A549 (cell line): ENCODE data around the gene CDHR5. TPM values are rescaled to one million over a fixed set of nuclear protein-coding genes. Genes with fewer than 3 reads are reported as not detected.

Experiments used
- ATAC-seq, 2 experiments: fragments of 200-7000 bp in 1 of 2; fragments of >200 bp in 1 of 2; cut with Nextera tagmentation in 1 of 2; cut with Tn5 transposase in 1 of 2; 3 replicates each; pipeline versions ENCODE4 v1.8.0 to v1.9.1; 2018 to 2020; ENCODE audit warnings: mild to moderate bottlenecking in 1 of 2, moderate library complexity in 1 of 2
- CTCF ChIA-PET: fragments of 300-600 bp; sonication (Branson Sonifier 250); formaldehyde crosslinking; extraction: SDS; loops from one replicate; lab custom pipeline; 2021; ENCODE audit warnings: antibody characterized with exemption, inconsistent platforms; lab: Yijun Ruan, JAX
- POLR2A ChIA-PET: fragments of 350-600 bp; formaldehyde crosslinking; extraction: SDS; loops from one replicate; lab custom pipeline; 2021; ENCODE audit warnings: antibody characterized with exemption, inconsistent platforms; lab: Yijun Ruan, JAX
- DNase-seq, 2 experiments: peaks; one replicate each; pipeline versions ENCODE4 v3.0.0 to v3.0.0-alpha.2; 2011 to 2016; ENCODE audit warnings: low read depth in 1 of 2, low spot score in 1 of 2
- FAIRE-seq: peaks from 2 replicates; lab custom pipeline; 2011; peaks lifted over from hg19 to GRCh38; lab: Jason Lieb, UNC
- H3K27ac ChIP-seq, 2 experiments: fragments of >200 bp; sonication (Bioruptor Twin); formaldehyde crosslinking; 3 replicates each; pipeline ENCODE4 v1.5.1; 2016 to 2017
- H3K4me1 ChIP-seq: fragments of >200 bp; sonication (Bioruptor Twin); formaldehyde crosslinking; 3 replicates; pipeline ENCODE4 v1.6.1; 2016
- H3K4me2 ChIP-seq: fragments of >200 bp; sonication (Bioruptor Twin); formaldehyde crosslinking; 3 replicates; pipeline ENCODE4 v1.6.1; 2016
- H3K4me3 ChIP-seq: fragments of >200 bp; sonication (Bioruptor Twin); formaldehyde crosslinking; 3 replicates; pipeline ENCODE4 v1.5.1; 2016
- H3K9me3 ChIP-seq: fragments of >200 bp; sonication (Bioruptor Twin); formaldehyde crosslinking; 3 replicates; pipeline ENCODE4 v1.6.1; 2016
- ATOH8 ChIP-seq: fragments of 250-450 bp; sonication (Bioruptor Pico); IDR thresholded peaks from 2 replicates; pipeline ENCODE4 v1.5.0; 2020; ENCODE audit warnings: low read depth, mild to moderate bottlenecking, moderate library complexity
- CHD2 ChIP-seq: fragments of 150-350 bp; IDR thresholded peaks from 2 replicates; pipeline ENCODE4 v1.6.1; 2014; ENCODE audit warnings: low read length; ENCODE audit not compliant: partially characterized antibody
- EHF ChIP-seq: fragments of 250-450 bp; sonication (Bioruptor Pico); IDR thresholded peaks from 2 replicates; pipeline ENCODE4 v1.5.0; 2020; ENCODE audit warnings: mild to moderate bottlenecking
- KDM5A ChIP-seq: fragments of 200-600 bp; sonication (generic); IDR thresholded peaks from 2 replicates; pipeline ENCODE4 v1.6.1; 2016; ENCODE audit warnings: antibody characterized with exemption, mild to moderate bottlenecking
- MAFK ChIP-seq: fragments of 450-650 bp; IDR thresholded peaks from 2 replicates; pipeline ENCODE4 v1.6.1; 2014; ENCODE audit not compliant: partially characterized antibody
- MYC ChIP-seq: IDR thresholded peaks from 2 replicates; pipeline ENCODE4 v1.6.1; 2012; ENCODE audit warnings: mild to moderate bottlenecking, inconsistent platforms, low read length, improper control_type of control experiment, borderline replicate concordance
- NFE2L2 ChIP-seq: fragments of 150-350 bp; conservative IDR thresholded peaks from 2 replicates; pipeline ENCODE4 v1.6.1; 2014; ENCODE audit warnings: low read length
- POLR2AphosphoS2 ChIP-seq: conservative IDR thresholded peaks from 2 replicates; pipeline ENCODE4 v1.6.1; 2012; ENCODE audit warnings: low read length, improper control_type of control experiment, inconsistent platforms
- RARB ChIP-seq: fragments of 250-450 bp; sonication (Bioruptor Pico); IDR thresholded peaks from 2 replicates; pipeline ENCODE4 v1.8.0; 2021; ENCODE audit warnings: mild to moderate bottlenecking, moderate library complexity
- RCOR1 ChIP-seq: fragments of 150-350 bp; IDR thresholded peaks from 2 replicates; pipeline ENCODE4 v1.6.1; 2014; ENCODE audit warnings: antibody characterized with exemption, low read length, low read depth
- TP53 ChIP-seq: fragments of 250-450 bp; sonication (Bioruptor Pico); IDR thresholded peaks from 2 replicates; pipeline ENCODE4 v1.5.0; 2021; ENCODE audit warnings: mild to moderate bottlenecking, moderate library complexity
- WGBS: methylation state at CpG from one replicate; pipeline ENCODE4 v1.1.6; 2017; ENCODE audit errors: missing lambda C conversion rate; 5-methylcytosine and 5-hydroxymethylcytosine counted together
- polyA plus RNA-seq, 4 experiments: library from polyadenylated mRNA; depleted of rRNA in 3 of 4; stranded (reverse); fragments of >200 nt; fragmentation: RNase III in 1 of 4; extraction: RNeasy Plus Mini Kit Qiagen cat#74134 plus additional on column Dnase treatment in 1 of 4; gene quantifications; 2 replicates in 3 of 4; 3 replicates in 1 of 4; pipeline ENCODE4 v1.2.3, GENCODE V29; 2011 to 2017
- TF ChIP-seq, protein P1 (sequence below): IDR thresholded peaks from 2 replicates; pipeline ENCODE4 v1.6.1; 2012
- TF ChIP-seq, protein P2 (sequence below): IDR thresholded peaks from 2 replicates; pipeline ENCODE4 v1.6.1; 2012

Gene CDHR5
- polyA plus RNA-seq, 2 of the 4 experiments (the other 2 are of a cell fraction): 0.08 to 0.12 TPM

DNA sequence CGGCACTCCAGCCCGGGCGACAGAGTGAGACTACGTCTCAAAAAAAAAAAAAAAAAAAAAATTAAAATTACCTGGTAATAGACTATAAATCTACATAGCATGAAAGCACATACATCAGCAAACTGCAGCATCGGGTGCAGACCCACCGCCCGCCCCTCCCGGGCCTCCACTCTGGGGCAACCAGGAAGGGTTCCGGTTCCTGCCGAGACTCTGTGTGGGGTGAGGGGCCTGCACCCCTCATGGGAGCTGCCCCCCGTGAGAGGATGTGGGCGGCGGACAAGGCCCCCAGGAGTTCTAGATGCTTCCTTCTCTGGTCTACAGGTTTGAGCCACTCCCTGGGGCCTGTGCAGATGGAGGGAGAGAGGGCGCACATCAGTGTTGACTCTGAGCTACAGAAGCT, 21.5 kb upstream of the CDHR5 start:
- no peak overlapping the region for H3K27ac ChIP-seq
- H3K9me3 ChIP-seq: no peaks in the 10 kb centered on the region
- 95% methylated on average over 14 of the region's 14 CpGs for WGBS
- DNase-seq (no peak), ATAC-seq (no peak), FAIRE-seq (no peak)
- H3K4me3 ChIP-seq: no peak overlapping the region
- TF ChIP-seq CHD2 (no peak), ATOH8 (CRISPR knock-in tag) (no peak), MYC (no peak), RARB (CRISPR knock-in tag) (no peak), MAFK (no peak), TP53 (CRISPR knock-in tag) (no peak)
- no peak overlapping the region for H3K4me2 ChIP-seq
- H3K4me1 ChIP-seq: peaks cover 9% of the 10 kb centered on the region; the same call in 2 of the 3 replicates
- CTCF ChIA-PET: interaction anchor here (0.6 to 1.5 kb wide), 3 partner anchors 9 to 14 kb away, joined by 4 to 5 read pairs (median 4); no protein-coding TSS in a partner anchor
- POLR2A ChIA-PET: interaction anchor here (1.0 kb wide), 1 partner anchor 9 kb away, joined by 3 read pairs; no protein-coding TSS in a partner anchor

GRCh38 chr11:645536-645935, 20.8 kb upstream of the CDHR5 start:
- 89% methylated on average over 16 of the region's 16 CpGs for WGBS
- DNase-seq (no peak), FAIRE-seq (no peak), ATAC-seq (no peak)
- Histone ChIP-seq H3K9me3 (no peaks in the 10 kb centered on the region), H3K4me1 (peaks cover 15% of the 10 kb centered on the region; the same call in 2 of the 3 replicates), H3K27ac (no peak overlapping the region), H3K4me3 (no peak overlapping the region), H3K4me2 (no peak overlapping the region)
- CTCF ChIA-PET: interaction anchor here (1.5 kb wide), 1 partner anchor 10 kb away, joined by 5 read pairs; no protein-coding TSS in a partner anchor
- TF ChIP-seq POLR2AphosphoS2: no peak
- POLR2A ChIA-PET: interaction anchor here (1.0 kb wide), 1 partner anchor 10 kb away, joined by 3 read pairs; no protein-coding TSS in a partner anchor

DNA sequence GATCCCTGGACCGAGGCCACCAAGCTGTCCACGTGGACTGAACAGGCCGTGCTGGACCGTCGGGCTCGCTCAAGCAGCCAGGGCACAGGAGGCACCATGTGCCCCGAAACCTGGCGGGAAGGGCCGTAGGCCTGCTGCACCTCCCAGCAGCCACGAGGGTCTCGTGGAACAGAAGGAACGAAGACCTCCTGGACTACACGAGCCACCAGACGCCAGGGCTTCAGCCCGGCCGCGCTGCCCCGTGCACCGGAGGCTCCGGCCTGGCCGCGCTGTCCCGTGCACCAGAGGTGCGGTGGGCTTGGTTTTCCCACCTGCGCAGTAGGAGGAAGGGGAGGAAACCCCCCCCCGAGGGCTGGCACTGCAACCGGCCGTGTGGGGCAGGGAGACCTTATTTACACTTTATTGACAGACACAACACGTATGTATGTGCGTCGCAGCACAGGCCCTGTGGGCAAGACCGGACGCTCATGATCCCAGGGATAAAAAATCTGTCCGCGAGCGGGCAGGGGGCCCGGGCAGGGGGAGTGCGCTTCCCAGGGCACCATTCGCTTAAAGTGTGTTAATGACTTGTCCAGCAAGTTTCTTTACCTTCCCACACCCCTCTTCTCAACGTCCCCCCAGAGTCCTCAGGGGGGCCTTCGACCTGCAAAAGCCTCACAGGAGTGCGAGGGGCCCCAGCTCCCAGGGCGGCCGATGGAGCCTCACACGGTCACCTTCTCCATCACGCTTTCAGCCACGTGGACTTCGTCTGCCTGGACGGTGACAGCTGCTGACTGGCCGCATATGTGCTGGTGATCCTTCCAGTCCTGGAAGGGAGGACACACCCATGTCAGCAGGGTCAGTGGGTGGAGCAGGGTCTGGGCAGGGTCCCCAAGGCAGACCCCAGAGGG, 19.3 kb upstream of the CDHR5 start:
- H3K9me3 ChIP-seq: no peaks in the 10 kb centered on the region

DNA sequence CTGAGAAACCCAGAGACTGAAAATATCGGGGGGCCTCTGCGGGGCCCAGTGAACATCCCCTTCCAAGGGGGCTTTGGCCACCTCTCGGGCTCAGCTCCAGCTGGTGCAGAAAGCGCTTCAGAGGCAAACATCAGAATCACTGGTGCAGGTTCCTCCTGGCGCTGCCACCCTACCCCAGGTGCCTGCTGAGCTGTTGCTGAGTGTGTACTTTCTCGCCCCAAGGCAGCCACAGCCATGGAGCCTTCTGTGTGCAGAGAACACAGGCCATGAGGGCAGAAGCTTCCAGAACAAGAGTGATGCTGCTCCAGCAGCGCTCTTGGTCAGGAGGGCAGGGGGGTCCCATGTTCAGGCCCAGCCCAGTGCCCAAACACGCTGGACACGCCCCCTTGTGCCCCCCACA, 18.6 kb upstream of the CDHR5 start:
- no peak for FAIRE-seq
- no peak for DNase-seq
- Histone ChIP-seq H3K4me3 (no peak overlapping the region), H3K9me3 (no peaks in the 10 kb centered on the region), H3K27ac (peak overlapping the region; percentile 60 to 76; a peak in 5 of 6 replicates), H3K4me2 (no peak overlapping the region), H3K4me1 (peaks cover 15% of the 10 kb centered on the region; the same call in 2 of the 3 replicates)
- ChIA-PET POLR2A (no interaction called here), CTCF (no interaction called here)
- WGBS: 83% methylated on average over 9 of the region's 9 CpGs
- peak in 1 of 2 experiments; percentile 9; a peak in 3 of 6 replicates for ATAC-seq
- no peak for TF ChIP-seq NFE2L2
- TF ChIP-seq, protein P1, sequence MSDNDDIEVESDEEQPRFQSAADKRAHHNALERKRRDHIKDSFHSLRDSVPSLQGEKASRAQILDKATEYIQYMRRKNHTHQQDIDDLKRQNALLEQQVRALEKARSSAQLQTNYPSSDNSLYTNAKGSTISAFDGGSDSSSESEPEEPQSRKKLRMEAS: 0 out of 2 replicates have a peak, but pooled peaks have one; percentile 23
- TF ChIP-seq KDM5A: no peak
- TF ChIP-seq MAFK: peak; percentile 9
- TF ChIP-seq, protein P2, sequence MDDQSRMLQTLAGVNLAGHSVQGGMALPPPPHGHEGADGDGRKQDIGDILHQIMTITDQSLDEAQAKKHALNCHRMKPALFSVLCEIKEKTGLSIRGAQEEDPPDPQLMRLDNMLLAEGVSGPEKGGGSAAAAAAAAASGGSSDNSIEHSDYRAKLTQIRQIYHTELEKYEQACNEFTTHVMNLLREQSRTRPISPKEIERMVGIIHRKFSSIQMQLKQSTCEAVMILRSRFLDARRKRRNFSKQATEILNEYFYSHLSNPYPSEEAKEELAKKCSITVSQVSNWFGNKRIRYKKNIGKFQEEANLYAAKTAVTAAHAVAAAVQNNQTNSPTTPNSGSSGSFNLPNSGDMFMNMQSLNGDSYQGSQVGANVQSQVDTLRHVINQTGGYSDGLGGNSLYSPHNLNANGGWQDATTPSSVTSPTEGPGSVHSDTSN: no peak
- no peak for TF ChIP-seq EHF

More for the DNA sequence above, 19.3 kb upstream of the CDHR5 start:
- ATAC-seq: no peak; a peak in 1 of 6 replicates
- DNase-seq: no peak
- peak overlapping the region in 1 of 2 experiments; percentile 76; a peak in 2 of 6 replicates for H3K27ac ChIP-seq
- no peak overlapping the region for H3K4me2 ChIP-seq
- 91% methylated on average over 48 of the region's 50 CpGs for WGBS
- ChIA-PET POLR2A (no interaction called here), CTCF (no interaction called here)
- H3K4me3 ChIP-seq: no peak overlapping the region
- no peak for FAIRE-seq
- no peak for TF ChIP-seq RCOR1
- peaks cover 15% of the 10 kb centered on the region; the same call in 2 of the 3 replicates for H3K4me1 ChIP-seq
